Stimulated activated effector memory CD8-positive, alpha-beta T cell treated with anti-CD3 and anti-CD28 coated beads, Interleukin-12 subunit alpha, Interleukin-12 subunit beta, amount 100 ng/mL, for 72 hours (primary cell): ENCODE data around the gene NCEH1.

ENCODE experiments used
- ATAC-seq: fragments of 150-1000 bp; cut with Tn5 transposase; 2 replicates; pipeline ENCODE4 v1.10.0; 2021
- DNase-seq, 2 donors: peaks; one replicate each; pipeline ENCODE4 v3.0.0; 2021 to 2022; ENCODE audit warnings: low spot score in 2 of 2
- H3K27ac Mint-ChIP-seq: one replicate; pipeline ENCODE4 v1.8.0; 2022; ENCODE audit warnings: mild to moderate bottlenecking, mixed read lengths
- H3K36me3 Mint-ChIP-seq: one replicate; pipeline ENCODE4 v1.8.0; 2022; ENCODE audit warnings: mild to moderate bottlenecking, mixed read lengths
- H3K4me1 Mint-ChIP-seq: one replicate; pipeline ENCODE4 v1.8.0; 2022; ENCODE audit warnings: mixed read lengths
- H3K4me3 Mint-ChIP-seq: one replicate; pipeline ENCODE4 v1.8.0; 2022; ENCODE audit warnings: mild to moderate bottlenecking, mixed read lengths
- H3K9me3 Mint-ChIP-seq: one replicate; pipeline ENCODE4 v1.8.0; 2022; ENCODE audit warnings: mixed read lengths

NCEH1 gene

DNA sequence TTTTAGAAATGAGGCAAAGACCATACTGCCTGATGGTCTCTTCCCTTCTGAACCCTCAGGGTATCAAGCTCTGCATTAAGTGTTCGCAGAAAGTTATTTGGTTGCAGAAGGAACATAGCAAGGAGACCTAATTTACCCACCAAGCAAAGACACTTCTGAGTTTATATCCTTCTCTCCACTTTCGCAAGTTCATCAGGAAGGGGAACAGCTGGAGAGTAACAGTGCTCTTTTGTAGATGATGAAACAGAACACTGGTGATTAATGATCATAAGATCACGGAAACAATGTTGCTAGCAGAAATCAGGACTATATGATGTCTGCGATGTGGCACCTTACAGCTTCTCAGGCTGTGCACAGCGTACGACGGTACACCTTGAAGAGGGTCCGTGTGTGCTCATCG lies 62.1 kb downstream of the NCEH1 start:
- Mint-ChIP-seq H3K27ac (no peak overlapping the region), H3K4me3 (no peak overlapping the region), H3K36me3 (no peaks in the 10 kb centered on the region), H3K9me3 (no peaks in the 10 kb centered on the region), H3K4me1 (no peaks in the 10 kb centered on the region)
- DNase-seq (no peak), ATAC-seq (no peak)

DNA sequence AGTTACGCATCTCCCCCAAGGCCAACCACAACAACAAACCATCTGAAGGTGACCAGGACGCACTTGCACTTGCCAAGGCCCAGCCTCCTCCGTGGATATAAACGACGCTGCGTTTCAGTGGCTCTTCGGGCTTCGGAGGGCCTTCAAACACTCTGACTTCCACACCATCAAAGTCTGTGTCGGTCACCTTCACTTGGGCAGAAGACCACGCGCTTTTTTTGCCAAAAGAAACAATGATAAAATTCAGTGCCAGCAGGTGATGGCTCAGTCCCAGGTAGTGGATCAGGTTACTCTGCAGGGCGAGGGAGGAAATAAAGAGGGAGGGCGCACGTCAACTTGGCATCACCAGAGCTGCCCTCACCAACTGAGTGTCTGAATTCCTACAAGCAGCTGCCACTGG lies 63.0 kb downstream of the NCEH1 start:
- H3K4me3 Mint-ChIP-seq, result no peak overlapping the region
- ATAC-seq (no peak), DNase-seq (no peak)
- no peaks in the 10 kb centered on the region for H3K36me3 Mint-ChIP-seq
- H3K27ac Mint-ChIP-seq, result no peak overlapping the region
- no peaks in the 10 kb centered on the region for H3K4me1 Mint-ChIP-seq
- no peaks in the 10 kb centered on the region for H3K9me3 Mint-ChIP-seq

DNA sequence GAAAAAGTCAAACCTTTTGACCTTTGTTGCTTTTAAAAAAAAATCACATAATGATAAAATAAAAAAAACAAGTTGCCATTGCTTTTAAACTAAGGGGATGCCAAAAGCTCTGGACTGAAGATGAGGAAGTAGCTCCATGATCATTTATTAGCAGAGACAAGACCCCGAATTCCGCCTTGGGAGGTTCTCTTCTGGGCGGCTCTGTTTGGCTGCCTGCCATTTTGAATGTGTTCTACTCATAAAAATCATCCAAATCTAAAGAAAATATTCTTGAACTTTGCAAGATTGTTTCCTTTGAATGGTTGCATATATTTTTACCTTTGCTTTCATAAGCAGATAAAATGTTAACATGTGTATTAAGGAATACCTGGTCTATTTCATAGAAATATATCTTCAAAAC lies 63.8 kb downstream of the NCEH1 start:
- no peak overlapping the region for H3K4me3 Mint-ChIP-seq
- no peak overlapping the region for H3K27ac Mint-ChIP-seq
- no peaks in the 10 kb centered on the region for H3K9me3 Mint-ChIP-seq
- DNase-seq (no peak), ATAC-seq (no peak)
- no peaks in the 10 kb centered on the region for H3K4me1 Mint-ChIP-seq
- no peaks in the 10 kb centered on the region for H3K36me3 Mint-ChIP-seq

DNA sequence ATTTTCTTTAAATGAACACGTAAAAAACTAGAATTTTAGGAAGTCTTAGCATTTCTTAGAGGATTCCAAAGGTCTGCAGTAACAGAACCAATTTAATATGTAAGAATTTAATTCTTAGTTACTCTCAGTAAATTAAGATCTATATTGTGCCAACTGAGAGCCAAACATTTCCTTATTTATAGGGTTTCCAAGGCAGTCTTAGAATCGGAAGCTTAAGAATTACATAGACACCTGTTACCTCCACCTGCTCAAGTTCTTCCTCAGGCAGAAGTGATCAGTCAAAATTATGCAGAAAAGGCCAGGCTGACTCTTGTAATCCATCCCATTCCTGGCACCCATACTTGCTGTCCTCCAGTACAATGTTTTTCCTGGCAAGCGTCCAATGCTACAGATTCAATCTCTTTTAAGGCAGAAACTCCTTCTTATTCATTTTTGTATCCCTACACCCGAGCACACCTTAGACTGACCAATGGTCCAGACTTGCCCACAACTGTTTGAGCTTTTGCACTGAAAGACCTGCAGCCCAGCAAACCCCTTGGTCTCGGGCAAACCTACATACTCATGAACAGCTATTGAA lies 64.3 kb downstream of the NCEH1 start:
- H3K9me3 Mint-ChIP-seq, result no peaks in the 10 kb centered on the region
- H3K4me1 Mint-ChIP-seq, result no peaks in the 10 kb centered on the region
- no peak overlapping the region for H3K27ac Mint-ChIP-seq
- no peaks in the 10 kb centered on the region for H3K36me3 Mint-ChIP-seq
- no peak for DNase-seq
- H3K4me3 Mint-ChIP-seq, result no peak overlapping the region
- no peak for ATAC-seq

DNA sequence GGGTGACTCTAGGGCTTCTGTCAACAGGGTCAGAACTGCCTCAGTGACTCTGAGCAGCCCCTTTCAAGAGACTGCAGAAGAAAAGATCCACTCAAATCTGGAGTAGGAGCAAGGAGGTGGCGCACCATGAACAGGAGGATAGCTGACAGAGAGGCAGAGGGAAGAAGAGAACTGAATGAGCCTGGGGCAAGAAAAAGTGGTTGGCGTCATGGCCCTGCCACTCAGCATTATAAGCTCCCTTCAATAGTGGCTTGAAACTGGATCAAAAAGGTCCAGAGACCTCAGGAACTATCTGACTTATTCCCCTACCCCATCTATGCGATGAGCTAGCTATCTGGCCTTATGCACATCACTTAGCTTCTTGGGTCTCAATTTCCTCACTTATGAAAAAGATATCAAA lies 66.6 kb downstream of the NCEH1 start:
- no peaks in the 10 kb centered on the region for H3K4me1 Mint-ChIP-seq

DNA sequence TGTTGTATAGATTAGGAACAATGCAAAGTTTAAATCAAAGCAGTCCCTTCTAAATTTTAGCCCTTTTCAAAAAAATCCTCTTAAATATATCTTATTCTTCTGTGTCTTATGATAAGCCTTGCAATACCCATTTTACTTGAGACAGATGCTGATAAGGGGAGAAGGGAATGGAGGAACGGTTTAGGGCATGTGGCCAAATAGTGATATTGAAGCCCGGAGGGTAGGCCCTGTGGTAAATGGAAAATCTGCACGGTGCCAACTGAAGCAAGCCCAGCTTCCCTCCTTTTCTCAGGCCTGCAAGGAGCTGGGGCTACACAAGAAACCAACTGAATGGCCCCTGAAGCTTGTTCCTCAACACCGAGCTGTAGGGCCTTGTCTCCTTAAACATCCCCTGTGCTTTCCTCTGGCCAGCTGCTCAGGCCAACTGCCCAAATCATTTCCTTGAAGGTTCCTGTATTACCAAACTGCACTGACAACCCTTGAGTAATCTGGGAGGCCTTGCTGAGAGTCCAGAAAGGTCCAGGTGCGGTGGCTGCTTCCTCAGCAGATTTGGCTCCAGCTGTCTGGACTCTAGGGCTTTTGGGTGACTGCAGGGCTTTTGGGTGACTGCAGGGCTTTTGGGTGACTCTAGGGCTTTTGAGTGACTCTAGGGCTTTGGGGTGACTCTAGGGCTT lies 67.2 kb downstream of the NCEH1 start:
- Mint-ChIP-seq H3K27ac (no peak overlapping the region), H3K36me3 (no peaks in the 10 kb centered on the region), H3K4me1 (no peaks in the 10 kb centered on the region), H3K4me3 (no peak overlapping the region), H3K9me3 (no peaks in the 10 kb centered on the region)
- DNase-seq (no peak), ATAC-seq (no peak)

More for the DNA sequence above, 66.6 kb downstream of the NCEH1 start:
- DNase-seq (no peak), ATAC-seq (no peak)
- no peak overlapping the region for H3K27ac Mint-ChIP-seq
- no peaks in the 10 kb centered on the region for H3K9me3 Mint-ChIP-seq
- no peak overlapping the region for H3K4me3 Mint-ChIP-seq
- no peaks in the 10 kb centered on the region for H3K36me3 Mint-ChIP-seq

DNA sequence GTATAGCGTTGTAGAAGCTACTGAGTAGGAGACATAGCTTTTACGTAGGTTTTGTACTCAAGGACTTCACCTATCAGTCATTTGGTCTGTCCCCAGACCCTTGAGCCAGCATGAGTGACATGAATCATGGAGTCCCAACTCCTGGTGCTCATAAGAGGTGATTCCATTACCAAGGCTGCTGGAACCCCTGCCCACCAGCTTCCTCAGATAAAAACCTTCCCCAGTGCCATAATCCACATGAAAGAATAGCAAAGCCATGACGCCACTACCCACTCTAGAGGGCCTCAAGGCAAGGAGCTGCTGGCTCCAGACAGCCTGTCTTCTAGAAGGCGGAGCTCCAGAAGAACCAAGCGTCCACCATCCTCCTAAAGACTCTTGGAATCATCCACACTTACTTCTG lies 69.6 kb downstream of the NCEH1 start:
- DNase-seq (no peak), ATAC-seq (no peak)
- no peak overlapping the region for H3K27ac Mint-ChIP-seq
- H3K4me1 Mint-ChIP-seq, result no peaks in the 10 kb centered on the region
- H3K36me3 Mint-ChIP-seq, result no peaks in the 10 kb centered on the region
- H3K9me3 Mint-ChIP-seq, result no peaks in the 10 kb centered on the region
- H3K4me3 Mint-ChIP-seq, result no peak overlapping the region

DNA sequence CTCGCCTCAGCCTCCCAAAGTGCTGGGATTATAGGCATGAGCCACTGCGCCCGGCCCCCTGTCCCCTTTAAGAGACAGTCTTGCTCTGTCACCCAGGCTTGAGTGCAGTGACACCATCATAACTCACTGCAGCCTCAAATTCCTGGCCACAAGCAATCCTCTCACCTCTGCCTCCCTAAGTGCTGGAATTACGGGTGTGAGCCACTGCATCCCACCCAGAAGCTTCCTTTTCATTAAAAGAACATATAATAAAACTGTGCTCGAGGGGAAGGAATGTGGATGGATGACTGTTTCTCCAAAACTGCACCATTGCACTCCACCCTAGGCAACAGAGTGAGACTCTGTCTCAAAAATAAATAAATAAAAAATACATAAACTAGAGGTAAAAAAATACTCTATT lies 70.1 kb downstream of the NCEH1 start:
- no peak overlapping the region for H3K27ac Mint-ChIP-seq

DNA sequence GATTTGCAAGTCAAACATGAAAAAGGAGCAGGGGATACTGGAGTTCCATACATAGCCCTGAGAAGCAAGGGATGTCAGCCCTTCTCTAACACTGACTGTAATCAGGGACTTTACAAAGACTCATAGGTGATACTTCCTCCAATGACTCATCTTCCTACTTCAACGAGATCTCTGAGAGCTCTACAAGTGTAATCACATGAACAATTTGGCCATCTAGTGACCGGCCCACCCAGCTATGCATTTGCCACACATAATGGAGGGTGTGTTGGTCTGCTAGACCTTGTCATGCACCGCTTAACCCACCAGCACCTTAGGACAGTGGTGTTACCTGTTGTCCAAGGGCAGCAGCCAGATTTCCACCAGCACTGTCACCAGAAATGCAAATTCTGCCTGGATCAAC lies 75.3 kb downstream of the NCEH1 start:
- Mint-ChIP-seq H3K9me3 (no peaks in the 10 kb centered on the region), H3K27ac (peak overlapping the region; percentile 75), H3K4me3 (no peak overlapping the region), H3K36me3 (no peaks in the 10 kb centered on the region), H3K4me1 (peaks cover 11% of the 10 kb centered on the region)
- DNase-seq (peak in 1 of 2 donors; percentile 63), ATAC-seq (peak; percentile 100)

More for the DNA sequence above, 70.1 kb downstream of the NCEH1 start:
- H3K9me3 Mint-ChIP-seq, result no peaks in the 10 kb centered on the region
- peaks cover 2% of the 10 kb centered on the region for H3K4me1 Mint-ChIP-seq
- ATAC-seq, result no peak
- H3K36me3 Mint-ChIP-seq, result no peaks in the 10 kb centered on the region
- no peak overlapping the region for H3K4me3 Mint-ChIP-seq
- no peak for DNase-seq

DNA sequence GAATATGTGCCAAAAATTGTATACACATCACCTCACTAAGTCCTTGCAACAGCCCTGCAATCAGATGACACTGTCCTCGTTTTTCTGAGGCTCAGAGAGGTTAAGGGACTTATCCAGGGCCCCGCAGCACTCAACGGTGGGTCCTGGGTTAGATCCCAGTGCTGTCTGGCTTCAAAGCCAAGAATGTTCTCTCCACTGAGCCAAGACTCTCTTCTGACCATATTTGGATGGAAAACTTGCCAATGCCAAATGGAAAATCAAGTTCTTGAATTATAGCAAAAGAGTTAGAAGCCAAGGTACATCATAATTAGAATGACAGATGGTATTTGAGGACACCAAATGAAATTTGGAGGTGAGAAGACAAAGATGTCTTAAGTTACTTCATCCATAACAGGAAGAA lies 75.9 kb downstream of the NCEH1 start:
- Mint-ChIP-seq H3K36me3 (no peaks in the 10 kb centered on the region), H3K4me3 (no peak overlapping the region), H3K4me1 (peaks cover 11% of the 10 kb centered on the region), H3K9me3 (no peaks in the 10 kb centered on the region), H3K27ac (peak overlapping the region; percentile 75)
- no peak for DNase-seq
- ATAC-seq, result no peak

DNA sequence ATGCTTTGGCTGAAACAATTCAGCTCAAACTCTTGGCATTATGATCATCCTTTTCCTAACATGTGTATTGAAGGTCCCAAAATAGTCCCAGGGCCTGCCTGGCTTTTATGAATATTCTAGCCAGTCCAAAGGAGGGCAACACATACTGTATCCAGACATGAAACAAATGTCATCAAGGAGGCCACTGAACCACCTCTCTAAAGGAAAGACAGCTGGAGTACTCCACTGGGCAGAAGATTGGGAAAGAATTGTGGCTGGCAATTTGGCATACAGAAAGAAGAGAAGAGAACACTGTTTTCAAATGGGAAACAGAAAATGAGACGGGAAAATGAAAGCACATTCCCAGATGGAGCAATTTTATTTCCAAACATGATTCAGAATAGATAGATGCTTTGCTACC lies 80.6 kb downstream of the NCEH1 start:
- no peak for ATAC-seq
- DNase-seq, result no peak
- no peak overlapping the region for H3K4me3 Mint-ChIP-seq
- peaks cover 5% of the 10 kb centered on the region for H3K4me1 Mint-ChIP-seq
- H3K27ac Mint-ChIP-seq, result no peak overlapping the region
- H3K36me3 Mint-ChIP-seq, result no peaks in the 10 kb centered on the region
- H3K9me3 Mint-ChIP-seq, result no peaks in the 10 kb centered on the region

DNA sequence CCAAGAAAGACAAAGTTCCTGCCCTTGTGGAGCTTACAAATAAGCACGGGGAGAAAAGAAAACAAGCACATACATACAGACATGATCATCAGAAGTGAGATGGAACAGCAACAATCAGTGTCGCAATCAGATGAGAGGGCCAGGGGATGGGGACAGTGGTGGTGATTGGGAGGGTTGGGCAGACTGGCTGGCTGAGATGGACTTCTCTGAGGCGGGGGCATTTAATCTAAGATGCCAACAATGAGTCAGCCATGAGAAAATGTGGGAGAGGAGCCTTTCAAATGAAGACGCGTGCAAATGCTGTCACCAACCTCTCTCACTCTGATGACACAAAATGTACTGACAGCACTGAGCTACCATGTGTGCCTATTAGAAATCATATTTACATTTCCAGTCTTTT lies 81.4 kb downstream of the NCEH1 start:
- no peak for DNase-seq
- Mint-ChIP-seq H3K9me3 (no peaks in the 10 kb centered on the region), H3K36me3 (no peaks in the 10 kb centered on the region), H3K4me1 (no peaks in the 10 kb centered on the region), H3K4me3 (no peak overlapping the region), H3K27ac (no peak overlapping the region)
- ATAC-seq, result no peak

DNA sequence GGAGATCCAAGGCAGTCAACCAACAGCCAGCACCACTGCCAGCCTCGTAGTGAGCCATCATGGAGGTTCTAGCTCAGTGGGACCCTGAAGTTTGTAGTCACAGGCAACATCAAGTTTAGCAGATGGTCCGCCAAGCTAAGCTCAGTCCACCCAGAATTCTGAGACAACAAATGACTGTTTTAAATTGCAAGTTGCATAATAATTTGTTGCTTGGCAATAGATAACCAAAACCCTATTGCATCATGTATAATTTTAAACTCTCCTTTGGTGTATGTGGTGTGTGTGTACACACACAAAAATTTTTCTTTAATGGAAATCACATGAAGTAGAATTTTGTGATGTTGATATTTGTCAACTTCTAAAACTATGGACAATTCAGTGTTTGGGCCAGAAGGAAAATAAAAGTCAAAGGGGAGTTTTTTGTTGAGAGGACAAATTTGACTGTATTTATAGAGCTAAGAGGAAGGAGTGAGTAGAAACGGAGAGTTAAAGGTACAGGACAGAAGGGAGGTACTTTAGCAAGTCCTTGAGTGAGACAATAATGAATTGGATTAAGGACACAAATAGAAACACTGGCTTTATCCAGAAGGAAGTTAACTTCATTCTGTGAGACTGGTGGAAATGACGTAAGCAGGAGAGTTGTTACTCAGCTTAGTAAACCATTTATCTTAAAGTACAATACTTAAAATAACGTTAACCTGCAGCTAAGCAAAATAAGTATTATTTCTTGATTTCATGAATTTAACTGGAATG lies 83.6 kb downstream of the NCEH1 start:
- ATAC-seq (no peak), DNase-seq (no peak)
- Mint-ChIP-seq H3K4me3 (no peak overlapping the region), H3K27ac (no peak overlapping the region), H3K36me3 (no peaks in the 10 kb centered on the region), H3K4me1 (no peaks in the 10 kb centered on the region), H3K9me3 (no peaks in the 10 kb centered on the region)

DNA sequence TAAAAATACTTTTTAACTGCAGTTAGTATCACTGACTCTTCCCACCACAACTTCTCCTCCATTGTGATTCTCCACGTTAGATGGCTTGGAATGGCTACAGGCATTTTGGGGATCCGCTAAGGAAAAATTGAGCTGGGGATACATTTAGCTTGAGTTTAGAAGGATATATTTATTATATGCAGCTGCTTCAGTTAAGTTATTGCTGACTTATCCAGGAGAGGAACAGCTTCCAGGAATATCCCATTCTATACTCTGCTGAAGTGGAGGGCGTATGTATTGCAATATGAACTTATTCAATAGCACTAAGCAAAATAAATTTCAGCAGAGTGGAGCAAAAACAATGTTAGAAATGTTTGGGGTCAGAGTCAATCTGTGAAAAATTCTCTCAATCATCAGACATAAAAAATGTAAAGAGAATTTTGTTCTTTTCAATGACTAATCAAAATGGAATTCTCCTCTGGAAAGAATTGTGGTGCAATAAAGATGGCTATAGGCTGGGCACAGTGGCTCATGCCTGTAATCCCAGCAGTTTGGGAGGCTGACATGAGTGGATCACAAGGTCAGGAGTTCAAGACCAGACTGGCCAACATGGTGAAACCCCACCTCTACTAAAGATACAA lies 84.7 kb downstream of the NCEH1 start:
- Mint-ChIP-seq H3K4me1 (no peaks in the 10 kb centered on the region), H3K36me3 (no peaks in the 10 kb centered on the region), H3K9me3 (no peaks in the 10 kb centered on the region), H3K27ac (no peak overlapping the region), H3K4me3 (no peak overlapping the region)
- no peak for DNase-seq
- no peak for ATAC-seq

DNA sequence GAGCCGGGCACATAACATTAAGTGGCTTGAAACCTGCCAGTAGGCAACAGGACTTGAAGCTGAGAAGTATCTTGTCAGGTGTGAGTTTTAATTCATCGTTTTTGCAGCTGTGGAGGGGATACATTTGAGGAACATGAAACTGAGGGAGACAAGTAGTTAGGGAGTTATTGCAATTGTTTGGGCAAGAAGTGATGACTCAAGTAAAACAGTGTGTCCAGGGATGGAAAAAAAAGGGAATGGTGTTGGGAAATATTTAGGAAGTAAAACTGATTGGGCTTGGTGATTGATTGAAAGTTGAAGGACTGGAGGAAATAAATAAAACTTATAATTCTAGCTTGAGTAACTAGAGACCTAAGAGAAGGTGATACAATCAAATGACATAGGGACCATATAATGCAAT lies 85.5 kb downstream of the NCEH1 start:
- no peak for ATAC-seq
- DNase-seq, result no peak
- H3K36me3 Mint-ChIP-seq, result no peaks in the 10 kb centered on the region
- H3K9me3 Mint-ChIP-seq, result no peaks in the 10 kb centered on the region
- no peaks in the 10 kb centered on the region for H3K4me1 Mint-ChIP-seq
- H3K4me3 Mint-ChIP-seq, result no peak overlapping the region
- no peak overlapping the region for H3K27ac Mint-ChIP-seq

DNA sequence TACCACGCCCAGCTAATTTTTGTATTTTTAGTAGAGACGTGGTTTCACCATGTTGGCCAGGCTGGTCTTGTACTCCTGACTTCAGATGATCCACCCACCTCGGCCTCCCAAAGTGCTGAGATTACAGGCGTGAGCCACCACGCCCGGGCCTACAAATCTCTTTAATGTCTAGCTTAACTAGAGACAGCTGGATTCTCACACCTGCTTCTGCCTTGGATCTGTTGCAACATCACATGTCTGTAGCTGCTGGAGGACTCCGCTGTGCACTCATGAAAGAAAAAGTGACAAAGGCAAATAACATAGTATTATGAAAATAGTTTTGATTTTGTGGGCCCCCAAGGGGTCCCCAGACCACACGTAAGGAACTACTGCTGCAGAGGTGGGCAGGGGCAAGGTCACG lies 85.9 kb downstream of the NCEH1 start:
- Mint-ChIP-seq H3K27ac (no peak overlapping the region), H3K4me3 (no peak overlapping the region), H3K36me3 (no peaks in the 10 kb centered on the region), H3K4me1 (no peaks in the 10 kb centered on the region), H3K9me3 (no peaks in the 10 kb centered on the region)
- DNase-seq (no peak), ATAC-seq (no peak)
